AG09309 (cell line): ENCODE measurements around the gene MYO7B.

Experiments
- DNase-seq: peaks from one replicate; pipeline ENCODE4 v3.0.0-alpha.2; 2010; ENCODE audit warnings: low read depth
- H3K4me3 ChIP-seq: 2 replicates; pipeline ENCODE4 v1.5.1; 2011; ENCODE audit warnings: mild to moderate bottlenecking, low read depth, low read length, moderate library complexity; ENCODE audit not compliant: control insufficient read depth
- CTCF ChIP-seq: IDR thresholded peaks from 2 replicates; pipeline ENCODE4 v1.5.1; 2011; ENCODE audit warnings: mild to moderate bottlenecking, low read depth, low read length, inconsistent platforms; ENCODE audit not compliant: insufficient read depth, control insufficient read depth; ENCODE audit errors: missing control alignments

MYO7B gene

DNA sequence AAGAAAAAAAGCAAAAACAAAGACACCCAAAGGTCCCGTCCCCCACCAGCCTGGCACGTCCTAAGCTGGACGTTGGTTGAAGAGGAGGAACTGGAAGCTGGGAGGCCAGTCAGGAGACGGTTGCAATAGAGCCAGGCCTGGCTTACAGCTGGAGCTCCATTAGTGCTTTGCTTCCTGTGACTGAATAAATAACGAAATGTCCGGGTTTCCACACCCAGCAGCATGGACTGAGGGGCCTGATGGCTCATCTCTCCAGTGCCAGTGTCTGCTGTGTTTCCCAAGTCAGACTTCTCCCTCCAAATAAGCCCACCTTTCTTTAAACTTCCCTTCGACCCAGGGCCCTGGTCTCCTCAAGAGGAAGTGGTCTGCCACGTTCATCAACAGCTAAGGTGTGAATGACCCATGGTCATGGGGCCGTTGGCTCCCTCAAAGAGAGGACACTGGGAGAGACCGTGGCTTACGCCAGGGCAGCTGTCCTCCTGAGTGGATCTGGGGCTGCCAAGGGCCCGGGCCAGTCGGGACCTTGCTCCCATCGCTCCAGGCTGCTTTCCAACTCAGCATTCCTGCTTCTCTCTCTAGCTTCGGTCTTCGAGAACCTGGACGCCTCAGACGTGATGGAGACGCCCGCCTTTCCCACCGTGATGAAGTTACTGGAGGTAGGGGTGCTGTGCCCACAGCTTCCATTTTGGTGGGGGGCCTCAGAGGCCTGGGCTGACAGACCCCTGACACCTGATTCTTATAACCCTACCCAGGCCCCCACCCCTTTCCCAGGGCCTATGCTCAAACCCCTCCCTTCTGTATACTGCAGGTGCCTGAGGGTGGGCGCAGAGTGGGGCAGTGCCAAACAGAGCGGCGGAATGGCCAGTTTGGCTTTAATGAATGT, 44.9 kb downstream of the MYO7B start:
- no peak for DNase-seq
- no peak overlapping the region for H3K4me3 ChIP-seq
- TF ChIP-seq CTCF, result no peak

DNA sequence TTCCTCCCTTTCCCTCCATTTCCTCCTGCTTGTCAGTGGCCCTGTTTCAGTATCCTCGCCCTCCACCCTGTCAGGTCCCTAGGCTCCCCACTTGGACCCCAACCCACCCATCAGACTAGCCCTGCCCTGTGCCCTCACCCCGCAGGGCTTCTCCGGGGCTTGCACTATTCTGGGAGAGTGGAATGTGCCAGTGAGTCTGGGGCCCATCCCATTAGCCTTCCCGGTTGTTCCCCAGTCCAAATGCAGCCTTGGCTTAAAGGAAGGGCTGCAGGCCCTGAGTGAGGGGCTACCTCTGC, 45.5 kb downstream of the MYO7B start:
- no peak overlapping the region for H3K4me3 ChIP-seq
- no peak for TF ChIP-seq CTCF
- DNase-seq, result no peak

DNA sequence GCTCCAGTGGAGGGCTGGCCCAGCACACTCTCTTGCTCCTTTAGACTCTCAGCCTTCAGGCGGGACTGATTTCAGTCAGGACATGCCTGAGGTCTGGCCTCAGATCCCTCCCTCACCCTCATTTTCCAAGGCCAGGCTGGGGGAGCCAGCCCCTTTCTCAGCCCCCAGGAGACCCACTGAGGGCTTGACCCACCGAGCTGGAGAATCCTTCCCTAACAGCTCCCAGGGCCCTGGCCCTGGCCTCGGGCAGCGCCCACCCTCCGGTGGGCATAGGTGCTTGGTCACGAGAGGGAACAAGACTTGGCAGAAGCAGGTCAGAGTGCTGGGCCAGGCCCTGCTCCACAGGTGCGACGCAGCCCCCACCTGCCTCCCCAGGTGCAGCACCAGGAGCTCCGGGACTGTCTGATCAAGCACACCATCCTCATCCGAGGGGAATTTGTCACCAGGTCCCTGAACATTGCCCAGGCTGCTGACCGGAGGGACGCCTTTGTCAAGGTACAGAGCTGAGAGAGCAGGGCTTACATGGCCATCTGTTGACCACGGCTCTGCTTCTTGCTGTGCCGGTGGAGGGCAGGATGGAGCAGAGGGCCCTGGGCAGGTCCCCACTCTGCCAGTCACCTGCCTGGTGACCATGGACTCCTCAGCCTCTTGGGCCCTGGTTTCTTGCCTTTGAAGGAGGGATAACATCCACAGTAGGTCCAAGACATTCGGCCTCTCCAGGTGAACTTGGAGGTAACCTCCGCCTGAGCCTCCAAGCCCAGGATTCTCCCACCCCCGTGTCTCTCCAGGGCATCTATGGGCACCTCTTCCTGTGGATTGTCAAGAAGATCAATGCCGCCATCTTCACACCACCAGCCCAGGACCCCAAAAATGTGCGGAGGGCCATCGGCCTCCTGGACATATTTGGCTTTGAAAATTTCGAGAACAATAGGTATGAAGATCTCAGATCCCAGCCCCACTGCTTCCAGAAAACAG, 46.3 kb downstream of the MYO7B start:
- no peak for TF ChIP-seq CTCF
- no peak for DNase-seq
- H3K4me3 ChIP-seq, result no peak overlapping the region

DNA sequence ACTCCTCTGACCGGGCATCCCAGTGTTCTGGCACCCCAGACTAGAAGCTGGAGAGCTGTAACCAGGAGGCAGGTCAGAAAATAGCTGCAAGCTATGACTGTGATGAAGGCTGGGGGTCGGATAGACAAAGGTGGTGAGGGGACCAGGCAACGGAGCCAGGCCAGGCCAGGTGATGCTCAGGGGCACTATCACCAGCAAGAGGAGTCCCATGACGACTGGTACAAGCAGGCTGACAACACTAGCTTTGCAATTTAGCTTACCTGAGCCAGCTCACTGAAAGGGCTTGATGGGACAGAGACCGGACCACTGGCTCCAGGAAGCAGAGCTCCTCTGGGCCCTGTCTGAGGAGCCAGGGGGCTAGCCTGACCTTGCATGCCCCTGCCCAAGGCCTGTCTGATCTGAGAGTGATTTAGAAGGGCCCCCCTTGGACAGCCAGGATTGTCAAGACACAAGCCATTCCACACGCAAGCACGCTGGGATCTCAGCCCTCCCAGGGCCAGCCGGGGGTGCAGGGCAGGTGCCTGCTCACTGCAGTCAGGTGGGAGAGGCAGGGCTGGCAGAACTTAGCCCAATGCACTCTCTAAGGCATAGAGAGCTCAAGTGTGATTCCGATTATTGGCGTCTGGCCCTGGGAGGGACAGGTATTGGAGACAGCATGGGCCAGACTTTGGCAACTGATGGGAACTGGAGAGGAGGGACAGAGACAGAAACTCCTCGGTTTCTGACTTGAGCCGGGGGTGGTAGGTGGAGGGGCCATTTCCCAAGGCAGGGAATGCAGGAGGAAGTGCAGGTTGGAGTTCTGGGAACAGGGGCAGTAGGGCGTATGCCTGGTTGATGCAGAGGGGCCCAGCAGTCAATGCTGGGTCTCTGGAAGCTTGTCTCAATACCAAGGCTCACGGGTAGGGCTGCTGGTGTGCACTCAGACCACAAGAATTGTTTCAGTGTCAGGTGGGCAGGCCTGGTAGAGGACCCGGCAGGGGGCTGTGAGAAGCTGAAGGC, 47.7 kb downstream of the MYO7B start:
- no peak overlapping the region for H3K4me3 ChIP-seq
- TF ChIP-seq CTCF, result no peak
- DNase-seq, result no peak

DNA sequence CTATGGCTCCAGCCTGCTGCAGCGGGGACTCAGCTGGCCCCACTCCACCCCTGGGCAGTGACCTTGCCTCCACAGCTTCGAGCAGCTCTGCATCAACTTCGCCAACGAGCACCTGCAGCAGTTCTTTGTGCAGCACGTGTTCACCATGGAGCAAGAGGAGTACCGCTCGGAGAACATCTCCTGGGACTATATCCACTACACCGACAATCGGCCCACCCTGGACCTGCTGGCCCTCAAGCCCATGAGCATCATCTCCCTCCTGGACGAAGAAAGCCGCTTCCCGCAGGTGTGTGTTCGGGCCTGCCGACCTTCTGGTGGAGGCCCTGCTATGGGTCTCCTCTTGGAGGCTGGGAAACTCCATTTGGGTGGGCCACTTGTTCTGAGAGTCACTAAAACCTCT, 48.6 kb downstream of the MYO7B start:
- H3K4me3 ChIP-seq, result no peak overlapping the region
- TF ChIP-seq CTCF, result no peak
- no peak for DNase-seq
